AG09309 (cell line): ENCODE data around the gene GUCY1A1.

ENCODE experiments used
- DNase-seq: peaks from one replicate; pipeline ENCODE4 v3.0.0-alpha.2; 2010; ENCODE audit warnings: low read depth
- H3K4me3 ChIP-seq: 2 replicates; pipeline ENCODE4 v1.5.1; 2011; ENCODE audit warnings: mild to moderate bottlenecking, low read depth, low read length, moderate library complexity; ENCODE audit not compliant: control insufficient read depth
- CTCF ChIP-seq: IDR thresholded peaks from 2 replicates; pipeline ENCODE4 v1.5.1; 2011; ENCODE audit warnings: mild to moderate bottlenecking, low read depth, low read length, inconsistent platforms; ENCODE audit not compliant: insufficient read depth, control insufficient read depth; ENCODE audit errors: missing control alignments

Gene GUCY1A1

GRCh38 chr4:155741546-155741945 lies 74.9 kb downstream of the GUCY1A1 start:
- no peak overlapping the region for H3K4me3 ChIP-seq
- DNase-seq, result no peak
- no peak for TF ChIP-seq CTCF

- no peak for DNase-seq
- TF ChIP-seq CTCF, result no peak
- H3K4me3 ChIP-seq, result no peak overlapping the region
Observed at GRCh38 chr4:155742310-155743015, 75.8 kb downstream of the GUCY1A1 start.

DNA sequence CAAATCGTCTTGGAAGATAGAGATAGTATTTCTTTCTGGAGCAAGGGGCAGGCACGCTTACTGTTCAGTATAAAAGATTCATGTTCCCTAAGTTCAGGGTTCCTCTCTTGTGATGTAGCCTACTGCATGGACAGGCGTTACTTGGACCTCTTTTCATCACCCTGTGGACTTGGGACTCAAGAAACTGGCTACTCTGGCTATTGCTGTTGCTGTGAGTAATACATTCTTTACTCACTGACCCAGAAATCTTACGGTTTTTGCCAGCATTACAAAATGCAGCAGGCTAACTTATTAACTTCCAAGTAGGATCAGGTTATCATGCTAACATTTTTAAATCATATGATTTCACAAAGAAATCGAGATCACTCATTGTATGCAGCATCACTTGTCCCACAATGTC lies 79.3 kb downstream of the GUCY1A1 start:
- no peak overlapping the region for H3K4me3 ChIP-seq
- DNase-seq, result peak; percentile 39
- TF ChIP-seq CTCF, result no peak

- H3K4me3 ChIP-seq, result no peak overlapping the region
- no peak for TF ChIP-seq CTCF
- DNase-seq, result no peak
Observed at GRCh38 chr4:155748039-155748438, 81.4 kb downstream of the GUCY1A1 start.

DNA sequence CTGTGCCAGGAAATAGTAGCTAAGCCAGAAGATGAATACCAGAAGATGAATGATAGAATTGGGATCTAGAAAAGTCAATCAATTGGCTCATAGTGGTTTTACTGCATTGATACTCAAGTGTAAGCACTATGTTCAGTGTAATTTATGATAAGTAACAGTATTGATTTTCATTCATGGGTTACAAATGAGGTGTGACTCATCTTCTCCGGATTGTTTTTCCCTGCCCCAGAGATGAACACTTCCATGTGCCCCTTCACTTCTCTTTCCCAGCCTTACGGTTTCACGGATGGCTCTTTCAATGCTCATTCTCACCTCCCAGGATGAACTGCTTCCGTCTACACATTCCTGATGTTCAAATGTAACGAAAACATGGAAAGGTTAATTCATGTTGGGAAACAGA lies 82.4 kb downstream of the GUCY1A1 start:
- no peak for DNase-seq
- H3K4me3 ChIP-seq, result no peak overlapping the region
- no peak for TF ChIP-seq CTCF

GRCh38 chr4:155751569-155751968 lies 84.9 kb downstream of the GUCY1A1 start:
- no peak for TF ChIP-seq CTCF
- no peak for DNase-seq
- no peak overlapping the region for H3K4me3 ChIP-seq
